Measurements from ENCODE around the gene DOCK8. TPM values are rescaled to one million over a fixed set of nuclear protein-coding genes. Genes with fewer than 3 reads are reported as not detected.

The DOCK8 gene
- total and polyA plus RNA-seq, 2 experiments from 2014 or later: 0.94 to 1.2 TPM

DNA sequence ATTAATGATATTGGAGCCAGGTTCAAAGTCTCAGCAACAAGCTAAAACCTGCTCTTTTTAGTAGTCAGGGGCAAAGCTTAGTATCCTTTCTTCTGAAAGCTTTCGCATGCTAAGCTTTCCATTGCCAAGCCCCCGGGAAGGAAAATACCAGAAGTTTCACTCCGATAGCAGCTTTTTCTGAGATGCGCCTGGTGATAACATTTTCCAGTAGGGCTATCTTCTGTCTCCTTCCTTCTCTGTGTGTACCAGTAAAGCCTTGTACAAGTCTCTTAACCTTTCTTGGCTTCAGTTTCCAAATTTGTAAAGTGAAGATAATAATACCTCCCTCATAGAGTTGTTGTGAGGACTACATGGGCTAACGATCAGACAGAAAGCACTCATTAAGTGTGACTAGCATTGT is 36.7 kb downstream of the DOCK8 start:
- Histone ChIP-seq H3K4me3 (no peak overlapping the region), H3K4me2 (no peak overlapping the region), H3K79me2 (replicated peaks; ENCODE audit: insufficient read depth) (no peaks in the 10 kb centered on the region), H3K36me3 (ENCODE audit: insufficient read depth) (no peaks in the 10 kb centered on the region), H3K9me2 (ENCODE audit: insufficient read depth) (no peaks in the 10 kb centered on the region), H2AFZ (no peak overlapping the region), H3K27me3 (ENCODE audit: insufficient read depth) (no peaks in the 10 kb centered on the region), H3K27ac (ENCODE audit: low read depth) (no peak overlapping the region), H4K20me1 (replicated peaks; ENCODE audit: insufficient read depth) (no peaks in the 10 kb centered on the region), H3F3A (replicated peaks; ENCODE audit: low read depth) (no peaks in the 10 kb centered on the region), H3K4me1 (ENCODE audit: insufficient read depth) (no peaks in the 10 kb centered on the region)
- DNase-seq (ENCODE audit: low spot score) (no peak), ATAC-seq (no peak)
- Mint-ChIP-seq H3K4me1 (peaks cover 10% of the 10 kb centered on the region; the same call in 2 of the 3 replicates), H3K36me3 (ENCODE audit: low read depth) (no peaks in the 10 kb centered on the region), H3K27ac (no peak overlapping the region), H3K9me3 (no peaks in the 10 kb centered on the region), H3K27me3 (ENCODE audit: insufficient read depth, low read depth, poor library complexity) (peaks cover 3% of the 10 kb centered on the region), H3K4me3 (no peak overlapping the region)
- no peak for TF ChIP-seq ZNF331 (CRISPR knock-in tag; IDR thresholded peaks at IDR 0.05; ENCODE audit: low read depth)
- TF ChIP-seq, protein P1, sequence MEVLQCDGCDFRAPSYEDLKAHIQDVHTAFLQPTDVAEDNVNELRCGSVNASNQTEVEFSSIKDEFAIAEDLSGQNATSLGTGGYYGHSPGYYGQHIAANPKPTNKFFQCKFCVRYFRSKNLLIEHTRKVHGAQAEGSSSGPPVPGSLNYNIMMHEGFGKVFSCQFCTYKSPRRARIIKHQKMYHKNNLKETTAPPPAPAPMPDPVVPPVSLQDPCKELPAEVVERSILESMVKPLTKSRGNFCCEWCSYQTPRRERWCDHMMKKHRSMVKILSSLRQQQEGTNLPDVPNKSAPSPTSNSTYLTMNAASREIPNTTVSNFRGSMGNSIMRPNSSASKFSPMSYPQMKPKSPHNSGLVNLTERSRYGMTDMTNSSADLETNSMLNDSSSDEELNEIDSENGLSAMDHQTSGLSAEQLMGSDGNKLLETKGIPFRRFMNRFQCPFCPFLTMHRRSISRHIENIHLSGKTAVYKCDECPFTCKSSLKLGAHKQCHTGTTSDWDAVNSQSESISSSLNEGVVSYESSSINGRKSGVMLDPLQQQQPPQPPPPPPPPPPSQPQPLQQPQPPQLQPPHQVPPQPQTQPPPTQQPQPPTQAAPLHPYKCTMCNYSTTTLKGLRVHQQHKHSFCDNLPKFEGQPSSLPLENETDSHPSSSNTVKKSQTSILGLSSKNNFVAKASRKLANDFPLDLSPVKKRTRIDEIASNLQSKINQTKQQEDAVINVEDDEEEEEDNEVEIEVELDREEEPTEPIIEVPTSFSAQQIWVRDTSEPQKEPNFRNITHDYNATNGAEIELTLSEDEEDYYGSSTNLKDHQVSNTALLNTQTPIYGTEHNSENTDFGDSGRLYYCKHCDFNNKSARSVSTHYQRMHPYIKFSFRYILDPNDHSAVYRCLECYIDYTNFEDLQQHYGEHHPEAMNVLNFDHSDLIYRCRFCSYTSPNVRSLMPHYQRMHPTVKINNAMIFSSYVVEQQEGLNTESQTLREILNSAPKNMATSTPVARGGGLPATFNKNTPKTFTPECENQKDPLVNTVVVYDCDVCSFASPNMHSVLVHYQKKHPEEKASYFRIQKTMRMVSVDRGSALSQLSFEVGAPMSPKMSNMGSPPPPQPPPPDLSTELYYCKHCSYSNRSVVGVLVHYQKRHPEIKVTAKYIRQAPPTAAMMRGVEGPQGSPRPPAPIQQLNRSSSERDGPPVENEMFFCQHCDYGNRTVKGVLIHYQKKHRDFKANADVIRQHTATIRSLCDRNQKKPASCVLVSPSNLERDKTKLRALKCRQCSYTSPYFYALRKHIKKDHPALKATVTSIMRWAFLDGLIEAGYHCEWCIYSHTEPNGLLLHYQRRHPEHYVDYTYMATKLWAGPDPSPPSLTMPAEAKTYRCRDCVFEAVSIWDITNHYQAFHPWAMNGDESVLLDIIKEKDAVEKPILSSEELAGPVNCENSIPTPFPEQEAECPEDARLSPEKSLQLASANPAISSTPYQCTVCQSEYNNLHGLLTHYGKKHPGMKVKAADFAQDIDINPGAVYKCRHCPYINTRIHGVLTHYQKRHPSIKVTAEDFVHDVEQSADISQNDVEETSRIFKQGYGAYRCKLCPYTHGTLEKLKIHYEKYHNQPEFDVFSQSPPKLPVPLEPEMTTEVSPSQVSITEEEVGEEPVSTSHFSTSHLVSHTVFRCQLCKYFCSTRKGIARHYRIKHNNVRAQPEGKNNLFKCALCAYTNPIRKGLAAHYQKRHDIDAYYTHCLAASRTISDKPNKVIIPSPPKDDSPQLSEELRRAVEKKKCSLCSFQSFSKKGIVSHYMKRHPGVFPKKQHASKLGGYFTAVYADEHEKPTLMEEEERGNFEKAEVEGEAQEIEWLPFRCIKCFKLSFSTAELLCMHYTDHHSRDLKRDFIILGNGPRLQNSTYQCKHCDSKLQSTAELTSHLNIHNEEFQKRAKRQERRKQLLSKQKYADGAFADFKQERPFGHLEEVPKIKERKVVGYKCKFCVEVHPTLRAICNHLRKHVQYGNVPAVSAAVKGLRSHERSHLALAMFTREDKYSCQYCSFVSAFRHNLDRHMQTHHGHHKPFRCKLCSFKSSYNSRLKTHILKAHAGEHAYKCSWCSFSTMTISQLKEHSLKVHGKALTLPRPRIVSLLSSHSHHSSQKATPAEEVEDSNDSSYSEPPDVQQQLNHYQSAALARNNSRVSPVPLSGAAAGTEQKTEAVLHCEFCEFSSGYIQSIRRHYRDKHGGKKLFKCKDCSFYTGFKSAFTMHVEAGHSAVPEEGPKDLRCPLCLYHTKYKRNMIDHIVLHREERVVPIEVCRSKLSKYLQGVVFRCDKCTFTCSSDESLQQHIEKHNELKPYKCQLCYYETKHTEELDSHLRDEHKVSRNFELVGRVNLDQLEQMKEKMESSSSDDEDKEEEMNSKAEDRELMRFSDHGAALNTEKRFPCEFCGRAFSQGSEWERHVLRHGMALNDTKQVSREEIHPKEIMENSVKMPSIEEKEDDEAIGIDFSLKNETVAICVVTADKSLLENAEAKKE (CRISPR knock-in tag; IDR thresholded peaks at IDR 0.05): no peak

DNA sequence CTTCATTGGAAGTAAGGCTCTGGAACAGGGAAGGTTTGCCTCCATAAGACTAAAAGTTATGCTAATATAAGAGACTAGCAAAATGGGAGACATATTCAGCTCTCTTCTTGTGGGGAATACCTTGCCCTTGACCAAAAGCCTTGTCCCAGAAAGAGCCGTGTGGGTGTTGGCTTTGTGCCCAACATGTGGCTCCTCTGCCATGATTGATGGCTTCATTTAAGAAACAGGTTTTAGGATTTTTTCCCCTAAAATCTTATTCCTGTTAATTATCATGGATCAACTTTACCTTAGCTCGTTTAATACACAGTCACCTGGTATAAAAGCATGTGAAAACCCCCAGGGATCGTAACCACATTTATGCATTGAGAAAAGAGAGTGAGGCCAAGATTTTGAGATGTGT is 38.9 kb downstream of the DOCK8 start:
- no peaks in the 10 kb centered on the region for H3K79me2 ChIP-seq (replicated peaks; ENCODE audit: insufficient read depth)
- H3K36me3 Mint-ChIP-seq (ENCODE audit: low read depth): no peaks in the 10 kb centered on the region
- no peaks in the 10 kb centered on the region for H3K9me3 Mint-ChIP-seq
- no peaks in the 10 kb centered on the region for H3K4me1 ChIP-seq (ENCODE audit: insufficient read depth)
- H2AFZ ChIP-seq: peak overlapping the region; percentile 58
- no peak for ATAC-seq
- no peaks in the 10 kb centered on the region for H3F3A ChIP-seq (replicated peaks; ENCODE audit: low read depth)
- peaks cover 10% of the 10 kb centered on the region; the same call in 2 of the 3 replicates for H3K4me1 Mint-ChIP-seq
- no peaks in the 10 kb centered on the region for H3K36me3 ChIP-seq (ENCODE audit: insufficient read depth)
- no peak overlapping the region for H3K4me3 ChIP-seq
- no peaks in the 10 kb centered on the region for H4K20me1 ChIP-seq (replicated peaks; ENCODE audit: insufficient read depth)
- no peak overlapping the region for H3K4me3 Mint-ChIP-seq
- no peak overlapping the region for H3K27ac ChIP-seq (ENCODE audit: low read depth)
- TF ChIP-seq CREB1 (CRISPR knock-in tag; IDR thresholded peaks at IDR 0.05; ENCODE audit: low read depth): no peak
- TF ChIP-seq POLR2AphosphoS5 (IDR thresholded peaks at IDR 0.05; ENCODE audit: low read depth): no peak
- TF ChIP-seq, protein P2, sequence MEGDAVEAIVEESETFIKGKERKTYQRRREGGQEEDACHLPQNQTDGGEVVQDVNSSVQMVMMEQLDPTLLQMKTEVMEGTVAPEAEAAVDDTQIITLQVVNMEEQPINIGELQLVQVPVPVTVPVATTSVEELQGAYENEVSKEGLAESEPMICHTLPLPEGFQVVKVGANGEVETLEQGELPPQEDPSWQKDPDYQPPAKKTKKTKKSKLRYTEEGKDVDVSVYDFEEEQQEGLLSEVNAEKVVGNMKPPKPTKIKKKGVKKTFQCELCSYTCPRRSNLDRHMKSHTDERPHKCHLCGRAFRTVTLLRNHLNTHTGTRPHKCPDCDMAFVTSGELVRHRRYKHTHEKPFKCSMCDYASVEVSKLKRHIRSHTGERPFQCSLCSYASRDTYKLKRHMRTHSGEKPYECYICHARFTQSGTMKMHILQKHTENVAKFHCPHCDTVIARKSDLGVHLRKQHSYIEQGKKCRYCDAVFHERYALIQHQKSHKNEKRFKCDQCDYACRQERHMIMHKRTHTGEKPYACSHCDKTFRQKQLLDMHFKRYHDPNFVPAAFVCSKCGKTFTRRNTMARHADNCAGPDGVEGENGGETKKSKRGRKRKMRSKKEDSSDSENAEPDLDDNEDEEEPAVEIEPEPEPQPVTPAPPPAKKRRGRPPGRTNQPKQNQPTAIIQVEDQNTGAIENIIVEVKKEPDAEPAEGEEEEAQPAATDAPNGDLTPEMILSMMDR (conservative IDR thresholded peaks at IDR 0.05; ENCODE audit: low read depth in 2 of 2): no peak
- TF ChIP-seq EZH2 (IDR thresholded peaks at IDR 0.05; ENCODE audit: low read depth, unreplicated experiment): no peak
- TF ChIP-seq STAT1 (IDR thresholded peaks at IDR 0.05; ENCODE audit: unreplicated experiment): no peak
- no peak for TF ChIP-seq JUNB (IDR thresholded peaks at IDR 0.05; ENCODE audit: unreplicated experiment)
- TF ChIP-seq ZNF114 (CRISPR knock-in tag; IDR thresholded peaks at IDR 0.05): no peak
- peaks cover 3% of the 10 kb centered on the region for H3K27me3 Mint-ChIP-seq (ENCODE audit: insufficient read depth, low read depth, poor library complexity)
- no peaks in the 10 kb centered on the region for H3K9me2 ChIP-seq (ENCODE audit: insufficient read depth)
- no peak overlapping the region for H3K4me2 ChIP-seq
- DNase-seq (ENCODE audit: low spot score): no peak
- no peak overlapping the region for H3K27ac Mint-ChIP-seq
- H3K27me3 ChIP-seq (ENCODE audit: insufficient read depth): no peaks in the 10 kb centered on the region

Measured in GM23338 (cell line).